ENCODE measurements around the gene CDKAL1.

CDKAL1 gene

DNA sequence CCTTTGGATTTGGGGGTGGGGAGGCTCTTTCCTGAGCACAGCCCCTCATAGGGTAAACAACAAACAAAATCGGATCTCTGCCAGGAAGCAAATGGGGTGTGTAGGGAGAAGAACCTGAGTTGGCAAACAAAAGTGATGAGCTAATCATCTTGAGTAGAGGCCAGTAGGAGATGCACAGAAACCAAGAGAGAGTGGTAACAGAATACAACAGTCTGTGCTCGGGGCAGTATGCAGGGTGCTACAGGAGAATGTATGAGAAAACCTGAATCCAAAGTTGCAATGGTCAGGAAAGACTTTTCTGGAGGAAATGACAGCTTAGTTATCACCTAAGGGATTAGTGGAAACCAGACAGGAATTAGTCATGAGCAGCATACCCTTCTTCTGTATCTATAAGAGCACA is 177.8 kb downstream of the CDKAL1 start:
- no peak overlapping the region for H2AFZ ChIP-seq (ENCODE audit: low read depth, low read length)
- no peak for TF ChIP-seq EZH2phosphoT487 (IDR thresholded peaks at IDR 0.05; ENCODE audit: low read depth)
- TF ChIP-seq, protein P1, sequence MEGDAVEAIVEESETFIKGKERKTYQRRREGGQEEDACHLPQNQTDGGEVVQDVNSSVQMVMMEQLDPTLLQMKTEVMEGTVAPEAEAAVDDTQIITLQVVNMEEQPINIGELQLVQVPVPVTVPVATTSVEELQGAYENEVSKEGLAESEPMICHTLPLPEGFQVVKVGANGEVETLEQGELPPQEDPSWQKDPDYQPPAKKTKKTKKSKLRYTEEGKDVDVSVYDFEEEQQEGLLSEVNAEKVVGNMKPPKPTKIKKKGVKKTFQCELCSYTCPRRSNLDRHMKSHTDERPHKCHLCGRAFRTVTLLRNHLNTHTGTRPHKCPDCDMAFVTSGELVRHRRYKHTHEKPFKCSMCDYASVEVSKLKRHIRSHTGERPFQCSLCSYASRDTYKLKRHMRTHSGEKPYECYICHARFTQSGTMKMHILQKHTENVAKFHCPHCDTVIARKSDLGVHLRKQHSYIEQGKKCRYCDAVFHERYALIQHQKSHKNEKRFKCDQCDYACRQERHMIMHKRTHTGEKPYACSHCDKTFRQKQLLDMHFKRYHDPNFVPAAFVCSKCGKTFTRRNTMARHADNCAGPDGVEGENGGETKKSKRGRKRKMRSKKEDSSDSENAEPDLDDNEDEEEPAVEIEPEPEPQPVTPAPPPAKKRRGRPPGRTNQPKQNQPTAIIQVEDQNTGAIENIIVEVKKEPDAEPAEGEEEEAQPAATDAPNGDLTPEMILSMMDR (IDR thresholded peaks at IDR 0.05; ENCODE audit: low read depth, low read length) = no peak
- H3K27me3 ChIP-seq (ENCODE audit: low read depth, low read length) = no peaks in the 10 kb centered on the region
- H3K9ac ChIP-seq (ENCODE audit: low read length) = no peak overlapping the region
- no peaks in the 10 kb centered on the region for H3K9me3 ChIP-seq (ENCODE audit: insufficient read depth, low read length)
- no peaks in the 10 kb centered on the region for H3K79me2 ChIP-seq (ENCODE audit: low read length)
- H3K27ac ChIP-seq (ENCODE audit: low read length) = no peak overlapping the region
- H3K36me3 ChIP-seq (replicated peaks; ENCODE audit: low read depth, low read length) = no peaks in the 10 kb centered on the region
- peaks cover 6% of the 10 kb centered on the region for H3K4me1 ChIP-seq (ENCODE audit: low read length)
- H3K4me3 ChIP-seq (ENCODE audit: low read length) = no peak overlapping the region
- H4K20me1 ChIP-seq (ENCODE audit: insufficient read depth, low read length) = no peaks in the 10 kb centered on the region
- no peak overlapping the region for H3K4me2 ChIP-seq (ENCODE audit: low read length)

GRCh38 chr6:20715135-20715806 is 181.0 kb downstream of the CDKAL1 start:
- no peak overlapping the region for H3K27ac ChIP-seq (ENCODE audit: low read length)
- no peak overlapping the region for H3K4me3 ChIP-seq (ENCODE audit: low read length)
- no peaks in the 10 kb centered on the region for H3K9me3 ChIP-seq (ENCODE audit: insufficient read depth, low read length)
- H3K36me3 ChIP-seq (replicated peaks; ENCODE audit: low read depth, low read length) = no peaks in the 10 kb centered on the region
- H3K9ac ChIP-seq (ENCODE audit: low read length) = no peak overlapping the region
- H4K20me1 ChIP-seq (ENCODE audit: insufficient read depth, low read length) = no peaks in the 10 kb centered on the region
- no peak overlapping the region for H2AFZ ChIP-seq (ENCODE audit: low read depth, low read length)
- no peak overlapping the region for H3K4me2 ChIP-seq (ENCODE audit: low read length)
- H3K79me2 ChIP-seq (ENCODE audit: low read length) = no peaks in the 10 kb centered on the region
- peaks cover 31% of the 10 kb centered on the region for H3K4me1 ChIP-seq (ENCODE audit: low read length)
- H3K27me3 ChIP-seq (ENCODE audit: low read depth, low read length) = no peaks in the 10 kb centered on the region
- TF ChIP-seq EZH2phosphoT487 (IDR thresholded peaks at IDR 0.05; ENCODE audit: low read depth) = no peak
- TF ChIP-seq, protein P1 (IDR thresholded peaks at IDR 0.05; ENCODE audit: low read depth, low read length) = no peak

GRCh38 chr6:20716865-20717264 is 182.6 kb downstream of the CDKAL1 start:
- no peaks in the 10 kb centered on the region for H3K36me3 ChIP-seq (replicated peaks; ENCODE audit: low read depth, low read length)
- H3K9ac ChIP-seq (ENCODE audit: low read length) = no peak overlapping the region
- no peaks in the 10 kb centered on the region for H3K9me3 ChIP-seq (ENCODE audit: insufficient read depth, low read length)
- H3K4me2 ChIP-seq (ENCODE audit: low read length) = 0 out of 2 replicates have a peak overlapping the region, but pooled peaks have one; percentile 10
- H3K79me2 ChIP-seq (ENCODE audit: low read length) = no peaks in the 10 kb centered on the region
- H3K4me1 ChIP-seq (ENCODE audit: low read length) = peaks cover 33% of the 10 kb centered on the region
- H3K27ac ChIP-seq (ENCODE audit: low read length) = no peak overlapping the region
- H2AFZ ChIP-seq (ENCODE audit: low read depth, low read length) = no peak overlapping the region
- no peak overlapping the region for H3K4me3 ChIP-seq (ENCODE audit: low read length)
- no peaks in the 10 kb centered on the region for H4K20me1 ChIP-seq (ENCODE audit: insufficient read depth, low read length)
- TF ChIP-seq, protein P1 (IDR thresholded peaks at IDR 0.05; ENCODE audit: low read depth, low read length) = no peak
- no peak for TF ChIP-seq EZH2phosphoT487 (IDR thresholded peaks at IDR 0.05; ENCODE audit: low read depth)
- H3K27me3 ChIP-seq (ENCODE audit: low read depth, low read length) = no peaks in the 10 kb centered on the region

DNA sequence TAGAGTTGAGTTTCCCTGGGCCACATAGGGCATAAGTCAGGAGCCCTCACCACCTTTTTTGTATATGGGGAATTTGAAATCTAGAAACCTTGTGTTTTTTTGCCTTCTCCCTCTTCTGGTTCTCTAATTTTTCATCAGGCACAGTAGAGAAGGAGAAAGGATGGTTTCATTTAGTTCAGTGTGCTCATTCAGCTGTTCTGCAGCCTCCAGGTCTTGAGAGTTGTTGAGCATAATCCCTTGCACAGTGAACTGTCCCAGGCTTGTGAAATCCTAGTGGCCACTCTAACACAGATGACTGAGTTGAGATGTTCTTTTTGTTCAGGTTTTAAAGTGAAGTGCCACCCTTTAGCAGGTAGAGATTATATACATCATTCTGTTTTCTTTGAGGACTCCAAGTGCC is 183.5 kb downstream of the CDKAL1 start:
- Histone ChIP-seq H3K4me2 (ENCODE audit: low read length) (no peak overlapping the region), H3K27ac (ENCODE audit: low read length) (no peak overlapping the region)
- TF ChIP-seq EZH2phosphoT487 (IDR thresholded peaks at IDR 0.05; ENCODE audit: low read depth) = no peak
- TF ChIP-seq, protein P1 (IDR thresholded peaks at IDR 0.05; ENCODE audit: low read depth, low read length) = no peak

More for the DNA sequence above, 183.5 kb downstream of the CDKAL1 start:
- Histone ChIP-seq H2AFZ (ENCODE audit: low read depth, low read length) (no peak overlapping the region), H3K36me3 (replicated peaks; ENCODE audit: low read depth, low read length) (no peaks in the 10 kb centered on the region), H3K9ac (ENCODE audit: low read length) (no peak overlapping the region), H3K9me3 (ENCODE audit: insufficient read depth, low read length) (no peaks in the 10 kb centered on the region), H4K20me1 (ENCODE audit: insufficient read depth, low read length) (no peaks in the 10 kb centered on the region), H3K4me3 (ENCODE audit: low read length) (no peak overlapping the region), H3K27me3 (ENCODE audit: low read depth, low read length) (no peaks in the 10 kb centered on the region), H3K79me2 (ENCODE audit: low read length) (no peaks in the 10 kb centered on the region), H3K4me1 (ENCODE audit: low read length) (peaks cover 42% of the 10 kb centered on the region)
